Epithelial cell of esophagus (primary cell): Measurements from ENCODE around the gene FPR1.
A peak's percentile ranks its signal among the peaks of the same experiment; 100 is the strongest.

ENCODE experiments used
- DNase-seq: peaks from one replicate; pipeline ENCODE4 v3.0.0; 2010; ENCODE audit warnings: low read depth
- H3K4me3 ChIP-seq: 2 replicates; pipeline ENCODE4 v1.5.1; 2011; ENCODE audit warnings: mild to moderate bottlenecking, low read length, control low read depth
- TF ChIP-seq, protein P1 (sequence below): IDR thresholded peaks from 2 replicates; pipeline ENCODE4 v1.5.1; 2011; ENCODE audit warnings: low read depth, mild to moderate bottlenecking, low read length, control low read depth, inconsistent platforms; ENCODE audit not compliant: insufficient read depth; ENCODE audit errors: missing control alignments

The FPR1 gene

DNA sequence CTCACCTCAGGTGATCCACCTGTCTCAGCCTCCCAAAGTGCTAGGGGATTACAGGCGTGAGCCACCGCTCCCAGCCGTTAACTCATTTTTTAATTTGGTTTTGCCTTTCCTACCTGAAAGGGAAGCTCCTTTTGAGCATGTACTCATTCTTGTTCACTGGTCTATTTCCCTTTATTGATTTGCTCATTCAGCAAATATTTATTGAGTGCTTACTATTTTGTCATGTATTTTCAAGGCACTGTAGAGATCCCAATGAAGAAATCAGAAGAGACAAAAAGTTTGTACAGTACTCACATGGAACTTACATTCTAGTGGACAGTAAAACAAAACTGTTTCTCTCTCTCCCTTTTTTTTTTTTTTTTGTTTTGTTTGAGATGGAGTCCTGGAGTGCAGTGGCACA, 44.8 kb downstream of the FPR1 start:
- DNase-seq = no peak
- H3K4me3 ChIP-seq = no peak overlapping the region
- TF ChIP-seq, protein P1, sequence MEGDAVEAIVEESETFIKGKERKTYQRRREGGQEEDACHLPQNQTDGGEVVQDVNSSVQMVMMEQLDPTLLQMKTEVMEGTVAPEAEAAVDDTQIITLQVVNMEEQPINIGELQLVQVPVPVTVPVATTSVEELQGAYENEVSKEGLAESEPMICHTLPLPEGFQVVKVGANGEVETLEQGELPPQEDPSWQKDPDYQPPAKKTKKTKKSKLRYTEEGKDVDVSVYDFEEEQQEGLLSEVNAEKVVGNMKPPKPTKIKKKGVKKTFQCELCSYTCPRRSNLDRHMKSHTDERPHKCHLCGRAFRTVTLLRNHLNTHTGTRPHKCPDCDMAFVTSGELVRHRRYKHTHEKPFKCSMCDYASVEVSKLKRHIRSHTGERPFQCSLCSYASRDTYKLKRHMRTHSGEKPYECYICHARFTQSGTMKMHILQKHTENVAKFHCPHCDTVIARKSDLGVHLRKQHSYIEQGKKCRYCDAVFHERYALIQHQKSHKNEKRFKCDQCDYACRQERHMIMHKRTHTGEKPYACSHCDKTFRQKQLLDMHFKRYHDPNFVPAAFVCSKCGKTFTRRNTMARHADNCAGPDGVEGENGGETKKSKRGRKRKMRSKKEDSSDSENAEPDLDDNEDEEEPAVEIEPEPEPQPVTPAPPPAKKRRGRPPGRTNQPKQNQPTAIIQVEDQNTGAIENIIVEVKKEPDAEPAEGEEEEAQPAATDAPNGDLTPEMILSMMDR = no peak

DNA sequence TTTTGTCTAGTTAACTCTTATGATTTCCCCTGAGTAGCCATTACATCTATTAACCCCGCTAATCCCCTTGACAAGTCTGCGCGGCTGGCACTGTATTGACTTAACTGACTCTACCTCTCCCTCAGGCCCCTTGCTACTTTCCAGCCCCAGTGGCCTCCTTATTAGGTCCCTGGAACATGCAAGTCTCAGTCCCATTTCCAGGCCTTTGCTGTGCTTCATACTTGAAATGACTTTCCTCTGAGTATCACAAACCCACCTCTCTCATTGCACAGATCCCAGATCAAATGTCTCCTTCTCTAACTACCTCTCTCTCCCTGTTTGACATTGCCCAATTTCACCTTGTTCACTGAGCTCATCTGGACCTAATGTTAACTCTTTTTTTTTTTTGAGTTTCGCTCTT, 45.4 kb downstream of the FPR1 start:
- H3K4me3 ChIP-seq = no peak overlapping the region
- TF ChIP-seq, protein P1 = no peak
- no peak for DNase-seq

DNA sequence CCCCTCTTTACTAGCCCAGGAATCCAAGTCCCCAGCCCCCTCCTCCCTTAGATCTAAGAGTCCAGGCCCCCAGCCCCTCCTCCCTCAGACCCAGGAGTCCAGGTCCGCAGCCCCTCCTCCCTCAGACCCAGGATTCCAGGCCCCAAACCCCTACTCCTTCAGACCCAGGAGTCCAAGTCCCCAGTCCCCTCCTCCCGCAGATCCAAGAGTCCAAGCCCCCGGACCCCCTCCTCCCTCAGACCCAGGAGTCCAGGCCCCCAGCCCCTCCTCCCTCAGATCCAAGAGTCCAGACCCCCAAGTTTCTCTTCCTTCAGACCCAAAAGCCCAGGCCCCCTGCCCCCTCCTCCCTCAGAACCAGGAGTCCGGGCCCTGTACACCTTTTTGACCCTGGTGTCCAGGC, 47.1 kb downstream of the FPR1 start:
- peak overlapping the region; percentile 94 for H3K4me3 ChIP-seq
- TF ChIP-seq, protein P1 = no peak
- DNase-seq = no peak

DNA sequence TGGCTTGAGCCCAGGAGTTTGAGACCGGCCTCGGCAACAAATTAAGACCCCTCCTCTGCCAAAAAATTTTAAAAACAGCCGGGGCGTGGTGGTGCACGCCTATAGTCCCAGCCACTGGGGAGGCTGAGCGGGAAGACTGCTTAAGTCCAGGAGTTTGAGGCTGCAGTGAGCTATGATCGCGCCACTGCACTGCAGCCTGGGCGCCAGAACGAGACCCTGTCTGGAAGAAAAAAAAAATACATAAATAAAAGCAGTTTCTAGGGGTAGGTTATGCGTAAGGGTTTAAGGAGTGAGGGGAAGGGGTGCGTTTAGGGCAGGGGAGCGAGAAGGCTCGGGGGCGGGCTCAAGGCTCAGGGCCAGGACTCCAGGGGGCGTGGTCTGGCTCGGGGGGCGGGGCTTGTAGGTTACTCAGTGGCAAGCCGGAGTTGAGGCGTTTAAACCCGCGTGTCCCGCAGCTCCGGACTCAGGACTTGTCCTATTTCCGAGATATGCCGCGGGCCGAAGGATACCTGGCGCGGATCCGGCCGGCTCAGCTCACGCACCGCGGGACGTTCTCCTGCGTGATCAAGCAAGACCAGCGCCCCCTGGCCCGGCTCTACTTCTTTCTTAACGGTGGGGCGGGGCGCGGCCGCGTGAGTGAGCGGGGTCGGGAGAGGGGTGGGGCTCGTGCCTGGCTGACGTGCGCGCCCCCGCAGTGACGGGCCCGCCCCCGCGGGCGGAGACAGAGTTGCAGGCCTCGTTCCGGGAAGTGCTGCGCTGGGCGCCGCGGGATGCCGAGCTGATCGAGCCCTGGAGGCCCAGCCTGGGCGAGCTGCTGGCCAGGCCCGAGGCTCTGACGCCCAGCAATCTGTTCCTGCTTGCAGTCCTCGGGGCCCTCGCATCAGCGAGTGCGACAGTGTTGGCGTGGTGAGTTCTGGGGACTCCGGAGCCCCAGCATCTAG, 47.8 kb downstream of the FPR1 start:
- TF ChIP-seq, protein P1 = peak; percentile 35
- peak; percentile 95 for DNase-seq
- peak overlapping the region; percentile 94 for H3K4me3 ChIP-seq

DNA sequence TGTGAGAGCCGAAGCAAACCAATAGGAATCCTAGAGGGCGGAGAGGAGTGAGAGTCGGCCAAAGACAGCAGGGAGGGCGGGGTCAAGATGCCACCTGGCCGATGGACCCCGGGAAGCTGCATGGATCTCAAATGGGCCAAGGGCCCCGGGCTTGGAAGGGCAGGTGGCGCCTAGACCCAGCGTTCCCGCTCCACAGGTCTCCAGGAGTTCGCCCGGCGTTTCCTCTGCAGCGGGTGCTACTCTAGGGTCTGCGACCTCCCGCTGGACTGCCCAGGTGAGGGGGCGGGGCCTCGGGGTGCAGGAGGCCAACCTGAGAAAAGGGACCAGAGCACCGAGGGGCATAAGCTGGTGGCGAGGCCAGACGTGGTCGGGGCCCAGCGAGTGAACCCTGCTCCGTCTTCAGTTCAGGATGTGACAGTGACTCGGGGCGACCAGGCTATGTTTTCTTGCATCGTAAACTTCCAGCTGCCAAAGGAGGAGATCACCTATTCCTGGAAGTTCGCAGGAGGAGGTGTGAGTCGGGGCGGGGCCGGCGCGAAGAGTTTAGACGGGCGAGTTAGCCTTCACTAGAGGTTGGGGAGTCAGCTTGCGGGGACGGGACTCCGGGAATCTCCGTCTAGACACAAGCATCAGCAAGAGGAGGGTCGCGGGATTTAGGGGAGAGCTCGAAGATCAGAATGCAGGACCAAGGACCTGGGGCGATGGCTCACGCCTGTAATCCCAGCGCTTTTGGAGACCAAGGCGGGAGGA, 48.7 kb downstream of the FPR1 start:
- TF ChIP-seq, protein P1 = no peak
- peak overlapping the region; percentile 21 for H3K4me3 ChIP-seq
- no peak for DNase-seq

DNA sequence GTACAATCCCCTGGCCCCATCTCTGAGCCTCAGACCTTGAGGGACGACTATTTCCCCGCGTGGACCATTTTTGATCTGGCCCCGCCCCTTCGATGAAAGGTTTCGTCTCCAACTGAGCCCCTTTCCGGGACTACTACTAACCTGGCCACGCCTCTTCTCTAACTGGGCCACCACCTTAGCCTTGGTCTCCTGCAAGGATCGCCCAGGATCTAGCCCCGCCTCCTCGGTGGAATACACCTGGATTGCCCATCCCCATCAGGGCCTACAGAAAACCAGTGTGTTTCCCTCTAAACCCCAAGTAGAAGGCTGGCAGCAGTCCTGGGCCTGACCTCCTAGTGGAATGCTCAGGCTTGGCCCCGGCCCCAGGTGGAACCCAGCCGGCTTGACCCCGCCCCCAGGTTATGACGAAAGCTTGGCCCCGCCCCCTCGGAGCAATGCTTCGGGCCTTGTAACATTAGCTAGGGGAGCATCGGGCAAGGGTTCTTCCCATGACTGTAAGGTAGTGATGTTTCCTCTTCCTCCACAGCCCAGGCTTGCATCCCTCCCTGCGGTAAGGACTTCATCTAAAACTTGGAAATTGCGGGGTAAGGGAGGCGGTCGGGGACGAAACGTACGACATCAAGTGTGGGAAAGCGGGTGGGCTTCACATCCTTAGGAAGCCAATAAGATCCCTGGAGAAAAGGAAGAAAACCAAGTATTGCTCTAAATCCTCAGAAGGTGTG, 49.4 kb downstream of the FPR1 start:
- TF ChIP-seq, protein P1 = no peak
- H3K4me3 ChIP-seq = peak overlapping the region; percentile 21
- DNase-seq = peak; percentile 82
